Head of caudate nucleus (tissue), 42 donors: Measurements from ENCODE around the gene COPS2.
"Not testable (repeated sequence)": the region's sequence is repeated elsewhere in the genome, so short reads cannot be mapped to it uniquely, and the experiment has no call there.

ENCODE experiments used
- DNase-seq, 42 donors: peaks; one replicate each; pipeline versions ENCODE4 v3.0.0 to v3.0.0-alpha.2; 2020 to 2021; ENCODE audit warnings: mixed read lengths in 7 of 42
- intact Hi-C: fragments of 100-400 bp; cut with DNase I; formaldehyde crosslinking; loops from one replicate; pipeline ENCODE4 v1.15.0; 2022

The COPS2 gene

DNA sequence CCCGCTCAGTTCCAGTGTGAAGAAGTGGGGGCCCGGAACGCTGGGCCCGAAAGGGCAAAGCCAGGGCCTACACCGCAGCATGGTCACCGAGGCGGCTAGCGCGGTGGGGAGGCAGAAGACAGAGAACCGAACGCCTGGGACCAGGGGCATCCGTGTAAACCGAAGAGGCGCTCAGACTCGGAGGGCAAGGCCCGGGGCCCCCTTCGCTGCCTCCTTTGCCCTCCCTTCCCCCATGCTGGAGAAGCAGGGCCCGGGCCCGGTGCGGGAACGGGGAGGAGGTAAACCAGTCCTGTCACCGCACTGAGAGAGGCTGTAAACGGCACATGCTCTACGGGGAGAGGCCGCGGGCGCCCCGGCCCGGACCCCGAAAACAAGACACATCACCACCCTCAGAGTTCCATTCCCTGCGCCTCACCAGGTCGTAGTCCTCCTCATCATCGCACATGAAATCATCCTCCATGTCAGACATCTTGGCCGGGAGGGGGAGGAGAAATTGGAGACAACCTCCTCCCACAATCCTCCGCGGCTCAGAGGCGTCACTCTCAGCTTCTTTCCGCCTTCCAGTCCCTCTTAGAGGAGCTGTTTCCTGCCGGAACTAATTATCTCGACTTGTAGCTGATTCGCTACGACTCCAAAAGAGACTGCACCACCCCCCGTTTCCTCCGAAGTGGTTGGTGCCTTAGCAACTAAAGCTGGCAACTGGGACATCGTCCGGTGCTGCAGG is at the start of gene COPS2:
TSS of gene COPS2 (minus strand) at position 490 of the 724 bp plus-strand sequence. CDS start at position 469, 21 bp downstream.
- peak; percentile 91 to 99 (median 97) for DNase-seq
- intact Hi-C loops: loop anchor here (5.0 kb wide), 1 partner anchor 108 kb away; the partner anchor contains the start of gene SECISBP2L

DNA sequence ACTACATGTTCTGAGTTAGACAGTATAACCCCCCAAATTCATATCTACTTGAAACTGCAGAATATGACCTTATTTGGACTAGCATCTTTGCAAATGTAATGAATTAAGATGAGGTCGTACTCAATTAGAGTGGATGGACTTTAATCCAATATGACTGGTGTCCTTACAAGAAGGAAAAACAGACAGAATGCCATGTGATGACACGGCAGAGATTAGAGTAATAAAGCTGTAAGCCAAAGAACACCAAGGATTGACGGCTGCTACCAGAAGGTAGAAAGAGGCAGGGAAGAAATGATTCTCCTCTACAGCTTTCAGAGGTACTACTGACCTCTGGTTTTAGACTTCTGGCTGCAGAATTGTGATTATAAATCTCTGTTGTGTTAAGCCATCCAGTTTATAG is 44.9 kb upstream of the COPS2 start:
- intact Hi-C loops: no loop called here
- no peak for DNase-seq

DNA sequence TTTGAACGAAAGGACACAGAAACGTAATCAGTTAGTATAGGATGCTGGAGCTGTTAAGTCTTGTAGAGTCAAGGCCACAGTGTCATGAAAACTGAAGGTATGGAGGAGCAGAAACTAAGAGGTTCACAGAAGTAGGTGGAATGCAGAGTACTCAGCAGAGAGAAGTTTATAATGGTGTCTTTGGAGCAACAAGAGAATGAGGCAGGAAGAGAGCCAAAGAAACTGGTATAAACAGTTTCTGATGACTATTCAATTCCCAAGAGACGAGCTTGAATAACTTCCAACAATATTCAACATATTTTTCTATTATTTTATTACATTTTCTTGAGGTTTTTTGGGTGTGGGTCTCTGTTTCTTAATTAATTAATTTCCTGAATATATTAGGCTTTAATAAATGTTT is 44.3 kb upstream of the COPS2 start:
- no peak for DNase-seq
- intact Hi-C loops: no loop called here

DNA sequence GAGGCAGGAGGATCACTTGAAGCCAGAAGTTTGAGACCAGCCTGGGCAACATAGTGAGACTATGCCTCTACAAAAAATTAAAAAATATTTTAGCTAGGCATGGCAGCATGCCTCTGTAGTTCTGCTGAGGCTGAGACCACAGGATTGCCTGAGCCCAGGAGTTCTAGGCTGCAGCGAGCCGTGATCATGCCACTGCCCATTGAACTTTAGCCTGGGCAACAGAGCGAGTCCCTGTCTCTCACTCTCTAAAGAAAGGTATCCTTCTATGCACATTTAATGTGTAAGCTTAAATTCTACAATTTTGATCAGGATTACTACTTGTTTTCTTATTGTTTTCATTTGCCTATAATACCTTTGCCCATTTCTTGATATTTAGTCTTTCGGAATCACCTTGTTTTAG is 41.5 kb upstream of the COPS2 start:
- no peak for DNase-seq
- intact Hi-C loops: no loop called here

DNA sequence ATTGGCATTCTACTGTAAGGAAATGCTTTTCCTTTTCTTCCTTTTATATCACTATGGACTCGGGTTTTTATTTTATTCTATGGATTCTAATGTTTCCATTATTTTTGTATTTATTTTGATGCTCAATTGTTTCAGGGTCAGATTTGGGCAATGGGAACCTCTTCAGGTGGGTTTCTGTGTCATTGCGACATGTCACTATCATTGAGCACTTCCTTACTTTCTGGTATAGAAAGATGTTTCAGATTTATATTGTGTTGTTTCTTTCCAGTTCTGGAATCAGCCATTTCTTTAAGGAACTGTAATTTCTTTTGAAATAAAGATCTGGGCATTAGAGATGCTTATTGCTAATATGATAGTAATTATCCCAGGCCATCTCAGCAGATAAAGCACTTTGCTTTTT is 36.5 kb upstream of the COPS2 start:
- intact Hi-C loops: no loop called here
- DNase-seq: no peak

DNA sequence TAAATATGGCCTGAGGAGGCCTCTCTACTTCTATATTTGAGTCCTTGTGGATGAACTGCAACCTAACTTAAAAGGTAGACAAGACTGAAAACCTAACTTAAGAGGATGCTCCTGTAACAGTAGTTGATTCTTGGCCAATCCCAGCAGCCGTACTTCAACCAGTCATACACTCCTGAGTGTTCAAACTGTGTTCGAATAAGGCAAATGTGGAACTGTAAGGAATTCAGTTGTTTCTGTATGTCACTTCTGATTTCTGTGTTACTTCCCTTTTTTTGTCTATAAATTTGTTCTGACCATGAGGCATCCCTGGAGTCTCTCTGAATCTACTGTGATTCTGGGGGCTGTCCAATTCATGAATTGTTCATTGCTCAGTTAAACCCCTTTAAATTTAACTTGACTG is 35.2 kb upstream of the COPS2 start:
- DNase-seq: no peak
- intact Hi-C loops: no loop called here

DNA sequence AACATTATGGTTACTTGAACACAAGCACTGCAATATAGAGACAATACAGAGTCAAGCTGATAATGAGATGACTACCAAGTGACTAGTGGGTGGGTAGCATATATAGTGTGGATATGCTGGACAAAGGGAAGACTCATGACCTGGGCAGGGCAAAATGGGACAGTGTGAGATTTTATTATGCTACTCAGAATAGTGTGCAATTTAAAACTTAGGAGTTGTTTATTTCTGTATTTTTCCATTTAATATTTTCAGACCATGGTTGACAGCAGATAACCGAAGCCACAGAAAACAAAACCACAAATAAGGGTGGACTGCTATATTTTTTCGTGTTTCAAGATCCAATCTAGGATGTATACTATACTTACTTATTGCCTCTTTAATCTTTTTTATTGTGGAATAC is 34.2 kb upstream of the COPS2 start:
- DNase-seq: no peak
- intact Hi-C loops: no loop called here

DNA sequence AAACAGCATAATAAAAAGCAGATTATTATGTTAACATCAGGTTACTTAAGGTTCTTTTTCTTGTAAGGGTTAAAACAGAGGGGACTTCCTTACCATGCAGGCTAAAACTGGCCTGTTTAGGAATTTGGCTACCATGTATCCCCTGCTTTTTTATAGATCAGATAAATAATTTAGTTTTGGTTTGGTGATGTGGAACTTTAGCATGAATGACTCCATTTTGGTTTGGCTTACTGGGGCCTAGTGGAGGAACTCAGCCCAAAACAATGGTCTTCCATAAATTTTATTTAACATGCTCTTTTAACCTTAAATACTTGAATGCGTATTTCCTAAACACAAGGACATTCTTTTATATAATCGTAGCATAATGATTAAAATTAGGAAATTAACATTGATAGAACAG is 33.5 kb upstream of the COPS2 start:
- no peak for DNase-seq
- intact Hi-C loops: no loop called here

DNA sequence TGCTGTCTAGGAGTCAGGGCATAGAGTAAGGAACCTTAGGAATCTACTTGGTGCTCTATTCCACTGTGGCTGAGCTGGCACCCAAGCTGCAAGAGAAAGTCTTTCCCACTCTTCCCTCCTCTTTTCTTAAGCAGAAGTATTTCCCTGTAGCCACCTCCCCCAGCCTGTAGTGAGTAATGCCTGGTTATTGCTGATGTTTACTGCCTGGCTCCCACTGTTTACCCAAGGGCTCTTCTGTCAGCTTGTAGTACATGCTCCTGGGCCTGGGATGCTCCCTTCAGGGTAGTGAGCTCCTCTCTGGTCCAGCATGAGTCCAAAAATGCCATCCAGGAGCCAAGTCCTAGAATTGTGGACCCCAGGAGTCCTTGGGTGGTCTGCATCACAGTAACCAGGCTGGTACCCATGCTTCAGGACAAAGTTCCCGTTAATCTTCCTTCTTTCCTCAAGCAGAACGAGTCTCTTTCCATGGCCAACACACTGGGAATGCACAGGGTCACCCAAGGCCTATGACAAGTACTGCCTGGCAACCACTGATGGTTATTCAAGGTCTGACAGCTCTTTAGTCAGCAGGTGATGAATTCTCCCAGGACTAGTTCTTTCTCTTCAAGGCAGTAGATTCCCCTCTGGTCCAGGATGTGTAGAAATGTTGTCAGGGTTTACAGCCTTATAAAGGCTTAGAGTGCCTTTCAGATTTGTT is 32.3 kb upstream of the COPS2 start:
- intact Hi-C loops: no loop called here
- DNase-seq: no peak

DNA sequence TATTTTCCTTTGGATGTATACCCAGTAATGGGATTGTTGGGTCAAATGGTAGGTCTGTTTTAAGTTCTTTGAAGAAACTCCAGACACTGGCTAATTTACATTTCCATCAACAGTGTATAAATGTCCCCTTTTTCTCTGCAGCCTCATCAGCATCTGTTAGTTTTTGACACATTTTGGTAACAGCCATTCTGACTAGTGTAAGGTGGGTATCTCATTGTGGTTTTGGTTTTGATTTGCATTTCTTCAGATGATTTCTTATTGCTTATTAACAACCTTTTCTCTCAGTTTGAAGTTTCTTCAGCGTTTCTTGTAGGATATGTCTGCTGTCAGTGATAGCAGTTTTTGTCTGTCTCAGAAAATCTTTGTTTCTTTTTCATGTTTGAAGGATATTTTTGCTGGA is 30.1 kb upstream of the COPS2 start:
- intact Hi-C loops: no loop called here
- DNase-seq: no peak

DNA sequence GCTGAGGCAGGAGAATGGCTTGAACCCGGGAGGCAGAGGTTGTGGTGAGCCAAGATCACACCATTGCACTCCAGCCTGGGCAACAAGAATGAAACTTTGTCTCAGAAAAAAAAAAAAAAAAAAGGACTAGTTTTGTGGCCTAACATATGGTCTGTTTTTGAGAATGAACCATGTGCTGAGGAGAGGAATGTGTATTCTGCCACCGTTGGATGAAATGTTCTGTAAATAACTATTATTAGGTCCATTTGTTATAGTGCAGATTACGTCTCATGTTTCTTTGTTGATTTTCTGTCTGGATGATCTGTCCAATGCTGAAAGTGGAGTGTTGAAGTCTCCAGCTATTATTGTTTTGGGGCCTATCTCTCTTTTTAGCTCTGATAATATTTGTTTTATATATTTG is 28.3 kb upstream of the COPS2 start:
- intact Hi-C loops, DNase-seq: not testable (repeated sequence)

DNA sequence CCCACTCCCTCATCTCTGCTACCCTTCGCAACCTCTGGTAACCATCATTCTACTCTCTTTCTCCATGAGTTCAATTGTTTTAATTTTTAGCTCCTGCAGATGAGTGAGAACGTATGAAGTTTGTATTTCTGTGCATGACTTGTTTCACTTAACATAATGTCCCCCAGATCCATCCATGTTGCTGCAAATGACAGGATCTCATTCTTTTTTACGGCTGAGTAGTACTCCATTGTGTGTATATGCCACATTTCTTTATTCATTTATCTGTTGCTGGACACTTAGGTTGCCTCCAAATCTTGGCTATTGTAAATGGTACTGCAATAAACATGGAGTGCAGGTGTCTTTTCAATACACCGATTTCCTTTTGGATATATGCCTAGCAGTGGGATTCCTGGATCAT is 26.7 kb upstream of the COPS2 start:
- no peak for DNase-seq
- intact Hi-C loops: no loop called here

DNA sequence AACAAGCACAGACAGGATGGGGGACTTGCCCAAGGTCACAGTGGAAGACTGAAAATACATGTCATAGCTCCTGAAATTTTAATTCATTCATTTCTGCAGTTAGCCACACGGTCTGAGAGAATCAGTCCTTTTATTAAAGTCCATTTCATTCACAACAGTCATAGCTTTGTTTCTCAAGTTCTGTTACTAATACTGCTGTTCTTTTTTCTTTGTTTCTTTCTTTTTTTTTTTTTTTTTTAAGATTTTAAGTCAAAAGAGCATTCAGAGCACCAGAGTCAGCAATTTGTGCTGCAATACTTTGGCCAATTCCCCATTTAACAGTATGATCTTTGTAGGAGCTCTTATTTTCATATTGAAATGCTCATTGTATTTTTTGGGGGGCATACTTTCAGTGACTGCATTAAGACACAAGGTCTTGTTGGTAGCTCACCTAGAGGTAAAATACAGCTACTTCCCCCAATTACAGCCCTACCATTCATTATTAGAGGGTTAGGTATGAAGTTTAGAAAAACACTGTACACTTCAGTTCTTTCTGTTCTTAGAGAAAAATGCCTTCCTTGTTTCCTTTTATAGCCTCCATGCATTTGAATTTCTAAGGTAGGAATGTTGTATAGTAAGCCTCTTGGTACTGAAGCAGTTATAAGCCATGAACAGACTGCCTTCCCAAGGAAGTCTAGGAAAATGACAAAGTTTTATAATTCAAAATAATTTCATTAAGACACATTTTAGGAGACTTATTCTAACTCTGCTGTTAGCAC is 24.2 kb upstream of the COPS2 start:
- intact Hi-C loops: no loop called here
- DNase-seq: no peak

DNA sequence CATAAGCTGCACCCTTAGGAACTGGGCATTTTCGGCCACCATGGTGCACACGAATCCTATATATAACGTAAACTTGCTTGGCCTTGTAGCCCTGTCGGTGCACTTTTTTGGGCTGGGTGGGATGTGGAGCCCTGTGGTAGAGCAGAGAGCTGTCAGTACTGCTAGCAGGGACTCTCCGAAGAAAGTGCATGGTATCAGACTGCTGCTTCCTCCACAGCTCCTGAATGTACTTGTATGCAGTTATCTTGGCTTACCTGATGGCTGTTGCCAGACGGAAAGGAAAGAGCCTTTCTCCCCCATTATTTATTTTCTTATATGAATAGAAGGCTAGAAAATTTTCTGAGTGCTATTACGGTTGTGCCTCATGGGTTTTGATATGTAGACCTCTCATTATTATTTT is 23.1 kb upstream of the COPS2 start:
- intact Hi-C loops: no loop called here
- DNase-seq: no peak

DNA sequence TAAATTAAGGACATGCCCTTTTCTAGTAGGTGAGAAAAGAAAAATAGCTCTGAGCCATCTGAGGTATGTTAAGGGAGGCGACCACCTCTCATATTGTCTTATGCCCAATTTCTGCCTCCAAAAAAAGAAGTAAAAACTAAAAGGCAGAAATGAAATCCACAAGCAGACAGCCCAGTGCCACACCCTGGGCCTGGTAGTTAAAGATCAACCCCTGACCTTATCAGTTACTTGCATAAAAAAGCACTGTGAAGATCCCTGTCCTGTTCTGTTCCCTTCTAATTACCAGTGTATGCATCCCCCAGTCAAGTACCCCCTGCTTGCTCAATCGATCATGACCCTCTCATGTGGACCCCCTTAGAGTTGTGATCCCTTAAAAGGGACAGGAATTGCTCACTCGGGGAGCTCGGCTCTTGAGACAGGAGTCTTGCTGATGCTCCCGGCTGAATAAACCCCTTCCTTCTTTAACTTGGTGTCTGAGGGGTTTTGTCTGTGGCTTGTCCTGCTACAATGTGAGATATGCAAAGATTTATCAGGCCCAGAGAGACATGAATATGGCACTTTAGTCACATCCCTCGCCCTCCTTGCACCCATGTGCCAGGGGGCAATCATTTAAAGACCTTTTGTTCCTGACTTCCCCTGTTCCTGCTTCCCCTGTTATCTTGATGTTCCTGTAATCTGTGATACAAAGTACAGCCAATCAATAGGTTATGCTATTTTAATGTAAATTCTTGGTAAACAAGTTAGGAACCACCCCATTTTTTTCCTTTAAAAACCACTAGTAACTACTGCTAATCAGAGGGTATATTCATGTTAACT is 20.4 kb upstream of the COPS2 start:
- DNase-seq, intact Hi-C loops: not testable (repeated sequence)

DNA sequence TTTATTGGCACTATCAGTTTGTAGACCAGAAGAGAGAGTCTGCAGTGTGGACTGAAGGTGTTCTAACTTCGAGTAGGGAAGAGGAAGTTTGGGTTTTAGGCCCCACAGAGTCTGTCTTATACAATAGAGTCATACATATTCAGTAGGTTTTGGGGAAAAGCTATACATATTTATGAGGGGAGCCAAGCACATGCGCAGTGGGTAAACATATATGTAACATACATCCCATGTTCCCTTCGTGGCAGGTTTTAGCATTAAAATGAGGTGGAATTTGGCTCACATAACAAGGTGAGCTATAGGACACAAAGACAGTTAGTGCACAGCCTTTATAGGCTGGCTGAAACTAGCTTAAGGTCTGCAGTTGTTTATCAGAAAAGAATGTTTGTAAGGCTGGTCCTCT is 19.5 kb upstream of the COPS2 start:
- intact Hi-C loops: no loop called here
- DNase-seq: no peak

DNA sequence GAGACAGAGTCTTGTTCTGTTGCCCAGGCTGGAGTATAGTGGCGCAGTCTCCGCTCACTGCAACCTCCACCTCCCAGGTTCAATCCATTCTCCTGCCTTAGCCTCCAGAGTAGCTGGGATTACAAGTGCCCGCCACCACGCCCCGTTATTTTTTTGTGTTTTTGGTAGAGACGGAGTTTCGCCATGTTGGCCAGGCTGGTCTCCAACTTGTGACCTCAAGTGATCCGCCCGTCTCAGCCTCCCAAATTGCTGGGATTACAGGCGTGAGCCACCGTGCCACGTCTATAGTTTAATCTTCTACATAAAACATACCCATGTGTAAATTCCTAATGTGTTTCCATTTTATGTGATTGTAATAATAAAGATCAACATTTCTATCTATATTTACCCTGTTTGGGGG is 16.4 kb upstream of the COPS2 start:
- no peak for DNase-seq
- intact Hi-C loops: no loop called here

DNA sequence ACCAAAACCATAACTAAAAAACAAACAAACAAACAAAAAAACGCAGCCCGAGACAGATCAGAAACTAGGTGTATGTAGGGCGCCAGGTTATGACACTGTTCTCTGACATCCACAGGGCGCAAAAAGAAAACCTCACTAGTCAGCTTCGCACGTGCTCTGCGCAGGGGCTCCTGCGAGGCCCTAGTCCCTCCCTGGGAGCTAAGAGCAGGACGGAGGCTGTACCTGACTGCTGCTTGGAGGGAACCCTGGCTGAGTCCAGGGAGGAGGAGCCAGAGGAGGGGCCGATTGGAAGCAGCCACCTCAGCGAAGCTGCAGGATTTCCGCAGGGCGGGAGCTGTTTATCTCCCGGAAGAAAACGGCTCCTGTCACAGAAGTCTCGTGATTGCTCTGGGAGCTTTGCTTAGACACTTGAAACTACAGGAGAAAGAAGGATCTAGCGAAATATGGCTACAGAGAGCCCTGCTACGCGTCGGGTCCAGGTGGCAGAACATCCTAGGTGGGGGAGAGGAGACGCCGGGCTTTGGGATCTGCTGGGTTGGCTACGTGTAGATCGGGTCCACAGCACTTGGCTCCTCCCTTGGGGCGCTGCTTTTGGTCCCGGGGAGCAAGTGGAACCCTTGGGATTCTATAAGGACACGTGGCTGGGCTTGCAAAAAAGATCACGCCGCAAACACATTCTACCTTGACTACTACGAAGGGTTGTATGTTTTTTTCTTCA is 14.6 kb upstream of the COPS2 start, which contains the start of gene GALK2:
TSS of gene GALK2 (plus strand) at position 368 of the 718 bp plus-strand sequence. CDS start at position 444, 76 bp downstream.
- DNase-seq: peak; percentile 61 to 94 (median 84)
- intact Hi-C loops: no loop called here

DNA sequence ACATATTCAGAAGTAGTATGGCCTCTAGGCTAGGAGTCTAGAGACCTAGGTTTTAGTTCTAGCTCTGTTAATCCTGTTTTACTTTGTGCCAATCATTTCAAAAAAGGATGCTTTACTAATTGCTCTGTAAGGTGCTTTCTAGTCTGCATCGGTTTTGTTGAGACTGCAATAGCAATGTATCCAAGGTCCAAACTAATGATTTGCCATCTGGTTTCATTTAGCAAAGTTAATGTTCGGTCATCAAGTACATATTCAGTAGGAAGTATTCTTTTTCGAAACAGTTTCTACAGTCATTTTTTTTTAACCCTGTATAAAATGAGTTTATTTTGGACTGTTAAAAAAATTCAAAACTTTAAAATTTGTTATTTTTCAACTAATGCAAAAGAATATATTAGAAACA is 12.6 kb upstream of the COPS2 start:
- no peak for DNase-seq
- intact Hi-C loops: no loop called here
